Measurements from ENCODE around the gene CHID1. TPM values are rescaled to one million over a fixed set of nuclear protein-coding genes. Genes with fewer than 3 reads are reported as not detected.

The CHID1 gene
- total RNA-seq, 1 donor from 2014 or later, result 108 TPM

DNA sequence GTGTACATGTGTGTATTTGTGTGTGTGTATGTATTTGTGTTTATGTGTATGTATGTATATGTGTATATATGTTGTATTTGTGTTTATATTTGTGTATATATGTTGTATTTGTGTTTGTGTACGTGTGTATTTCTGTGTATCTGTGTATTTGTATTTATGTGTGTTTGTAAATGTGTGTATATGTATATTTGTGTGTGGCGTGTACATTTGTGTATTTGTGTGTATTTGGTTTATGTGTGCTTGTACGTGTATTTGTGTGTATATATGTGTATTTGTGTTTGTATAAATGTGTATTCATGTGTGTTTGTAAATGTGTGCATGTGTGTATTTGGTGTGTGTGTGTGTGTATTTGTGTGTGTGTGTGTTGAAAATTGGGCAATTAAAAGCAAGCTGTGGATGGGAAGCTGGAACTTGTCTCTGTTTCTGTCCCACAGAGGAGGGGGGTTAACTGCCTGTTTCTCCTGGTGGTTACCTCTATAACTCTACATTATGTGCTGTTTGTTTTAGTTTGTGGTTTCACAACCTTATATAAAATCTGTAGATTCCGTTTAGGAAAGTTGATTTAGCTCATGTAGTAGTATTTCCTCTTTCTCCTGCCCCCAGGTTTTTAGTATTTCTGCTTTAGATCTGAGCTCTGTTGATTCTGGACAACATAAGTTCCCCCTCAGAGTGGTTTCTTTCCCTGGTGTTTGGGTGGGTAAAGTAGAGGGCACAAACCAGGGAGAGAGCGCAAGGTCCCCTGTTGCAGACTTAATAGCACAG lies 44.0 kb upstream of the CHID1 start:
- H3K4me3 ChIP-seq (ENCODE audit: low read depth, low read length), result no peak overlapping the region
- no peak for DNase-seq (ENCODE audit: low read depth)
- TF ChIP-seq CTCF (conservative IDR thresholded peaks at IDR 0.05; ENCODE audit: low read depth, low read length), result no peak

- no peak for TF ChIP-seq CTCF (conservative IDR thresholded peaks at IDR 0.05; ENCODE audit: low read depth, low read length)
- no peak for DNase-seq (ENCODE audit: low read depth)
Measured at GRCh38 chr11:953512-953911, 42.9 kb upstream of the CHID1 start.

GRCh38 chr11:952406-953385 lies 42.1 kb upstream of the CHID1 start:
- peak overlapping the region; percentile 35 for H3K4me3 ChIP-seq (ENCODE audit: low read depth, low read length)
- peak; percentile 99 for DNase-seq (ENCODE audit: low read depth)
- TF ChIP-seq CTCF (conservative IDR thresholded peaks at IDR 0.05; ENCODE audit: low read depth, low read length), result no peak

More at GRCh38 chr11:953512-953911, 42.9 kb upstream of the CHID1 start:
- no peak overlapping the region for H3K4me3 ChIP-seq (ENCODE audit: low read depth, low read length)

GRCh38 chr11:951507-951906 lies 40.9 kb upstream of the CHID1 start:
- TF ChIP-seq CTCF (conservative IDR thresholded peaks at IDR 0.05; ENCODE audit: low read depth, low read length), result no peak
- no peak overlapping the region for H3K4me3 ChIP-seq (ENCODE audit: low read depth, low read length)
- DNase-seq (ENCODE audit: low read depth), result no peak

DNA sequence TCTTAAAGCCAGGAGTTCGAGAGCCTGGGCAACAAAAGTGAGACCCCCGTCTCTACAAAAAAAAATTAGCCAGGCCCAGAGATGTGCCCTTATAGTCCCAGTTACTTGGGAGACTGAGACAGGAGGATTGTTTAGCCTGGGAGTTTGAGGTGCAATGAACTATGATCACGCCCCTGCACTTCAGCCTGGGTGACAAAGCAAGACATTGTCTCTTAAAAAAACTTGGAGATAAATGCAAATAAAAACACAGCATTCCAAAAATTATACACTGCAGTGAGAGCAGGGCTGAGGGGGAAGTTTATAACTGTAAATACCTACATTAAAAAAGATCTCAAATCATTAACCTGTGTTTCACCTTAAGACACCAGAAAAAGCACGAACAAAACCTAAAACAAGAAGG lies 37.1 kb upstream of the CHID1 start:
- no peak for DNase-seq (ENCODE audit: low read depth)
- no peak overlapping the region for H3K4me3 ChIP-seq (ENCODE audit: low read depth, low read length)
- TF ChIP-seq CTCF (conservative IDR thresholded peaks at IDR 0.05; ENCODE audit: low read depth, low read length), result no peak

- DNase-seq (ENCODE audit: low read depth), result no peak
- no peak overlapping the region for H3K4me3 ChIP-seq (ENCODE audit: low read depth, low read length)
- TF ChIP-seq CTCF (conservative IDR thresholded peaks at IDR 0.05; ENCODE audit: low read depth, low read length), result no peak
Measured at GRCh38 chr11:945986-946385, 35.4 kb upstream of the CHID1 start.

Data from epithelial cell of proximal tubule (primary cell).